Measurements from ENCODE around the gene STEAP1. TPM values are rescaled to one million over a fixed set of nuclear protein-coding genes. Genes with fewer than 3 reads are reported as not detected.
"Not testable (repeated sequence)": the region's sequence is repeated elsewhere in the genome, so short reads cannot be mapped to it uniquely, and the experiment has no call there.

Gene STEAP1
- total and polyA plus RNA-seq, 2 experiments from 2014 or later = 15.5 to 16.7 TPM

DNA sequence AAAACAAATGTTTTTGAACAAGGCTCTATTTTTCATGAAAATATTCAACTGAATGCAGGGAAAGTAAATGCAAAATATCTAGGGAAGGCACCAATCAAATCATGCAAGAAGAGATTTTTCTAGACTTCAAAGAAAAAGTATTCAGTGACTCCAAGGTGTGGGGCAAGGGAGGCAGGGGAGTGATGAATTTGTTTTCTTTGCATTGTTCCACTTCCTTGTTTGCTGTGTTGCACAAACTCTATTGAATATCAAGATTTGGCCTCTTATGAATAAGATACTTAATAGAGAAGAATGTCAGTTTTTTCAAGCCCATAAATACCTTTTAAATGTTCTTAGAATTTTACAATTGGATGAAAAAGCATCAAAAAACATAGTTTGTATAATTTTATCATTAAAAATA, 26.4 kb downstream of the STEAP1 start:
- Histone ChIP-seq H3K27ac (no peak overlapping the region), H3K79me2 (no peaks in the 10 kb centered on the region), H4K20me1 (ENCODE audit: insufficient read depth, poor library complexity, severe bottlenecking) (no peaks in the 10 kb centered on the region), H3K4me2 (no peak overlapping the region), H3K27me3 (no peaks in the 10 kb centered on the region), H3K4me3 (no peak overlapping the region), H3K36me3 (replicated peaks; ENCODE audit: insufficient read depth, low read depth) (no peaks in the 10 kb centered on the region), H3K9me3 (ENCODE audit: low read depth) (no peaks in the 10 kb centered on the region), H3K9me2 (replicated peaks; ENCODE audit: insufficient read depth) (no peaks in the 10 kb centered on the region), H2AFZ (no peak overlapping the region), H3K4me1 (ENCODE audit: insufficient read depth) (no peaks in the 10 kb centered on the region)
- DNase-seq (ENCODE audit: low spot score) = no peak
- TF ChIP-seq EZH2phosphoT487 (IDR thresholded peaks at IDR 0.05; ENCODE audit: low read depth, severe bottlenecking, unreplicated experiment) = no peak
- no peak for TF ChIP-seq EZH2 (IDR thresholded peaks at IDR 0.05; ENCODE audit: borderline replicate concordance)
- TF ChIP-seq, protein P1, sequence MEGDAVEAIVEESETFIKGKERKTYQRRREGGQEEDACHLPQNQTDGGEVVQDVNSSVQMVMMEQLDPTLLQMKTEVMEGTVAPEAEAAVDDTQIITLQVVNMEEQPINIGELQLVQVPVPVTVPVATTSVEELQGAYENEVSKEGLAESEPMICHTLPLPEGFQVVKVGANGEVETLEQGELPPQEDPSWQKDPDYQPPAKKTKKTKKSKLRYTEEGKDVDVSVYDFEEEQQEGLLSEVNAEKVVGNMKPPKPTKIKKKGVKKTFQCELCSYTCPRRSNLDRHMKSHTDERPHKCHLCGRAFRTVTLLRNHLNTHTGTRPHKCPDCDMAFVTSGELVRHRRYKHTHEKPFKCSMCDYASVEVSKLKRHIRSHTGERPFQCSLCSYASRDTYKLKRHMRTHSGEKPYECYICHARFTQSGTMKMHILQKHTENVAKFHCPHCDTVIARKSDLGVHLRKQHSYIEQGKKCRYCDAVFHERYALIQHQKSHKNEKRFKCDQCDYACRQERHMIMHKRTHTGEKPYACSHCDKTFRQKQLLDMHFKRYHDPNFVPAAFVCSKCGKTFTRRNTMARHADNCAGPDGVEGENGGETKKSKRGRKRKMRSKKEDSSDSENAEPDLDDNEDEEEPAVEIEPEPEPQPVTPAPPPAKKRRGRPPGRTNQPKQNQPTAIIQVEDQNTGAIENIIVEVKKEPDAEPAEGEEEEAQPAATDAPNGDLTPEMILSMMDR (IDR thresholded peaks at IDR 0.05; ENCODE audit: poor library complexity) = no peak

DNA sequence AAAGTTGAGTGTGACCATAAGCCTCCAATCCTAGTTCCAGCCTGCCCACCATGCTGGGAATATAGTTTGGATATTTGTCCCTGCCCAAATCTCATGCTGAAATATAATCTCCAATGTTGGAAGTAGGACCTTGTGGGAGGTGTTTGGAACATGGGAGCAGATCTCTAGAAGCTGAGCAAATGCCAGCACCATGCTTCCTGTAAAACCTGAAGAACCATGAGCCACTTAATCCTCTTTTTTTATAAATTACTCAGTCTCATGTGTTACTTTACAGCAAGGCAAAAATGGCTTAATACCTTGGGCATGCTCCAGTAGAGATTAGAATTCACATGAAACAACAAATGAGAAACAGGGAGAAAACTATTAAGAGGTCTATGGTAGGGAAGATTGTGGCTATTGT, 27.2 kb downstream of the STEAP1 start:
- H3K4me3 ChIP-seq = no peak overlapping the region
- no peak overlapping the region for H3K27ac ChIP-seq
- H3K79me2 ChIP-seq = no peaks in the 10 kb centered on the region
- no peaks in the 10 kb centered on the region for H3K27me3 ChIP-seq
- no peaks in the 10 kb centered on the region for H3K9me2 ChIP-seq (replicated peaks; ENCODE audit: insufficient read depth)
- H4K20me1 ChIP-seq (ENCODE audit: insufficient read depth, poor library complexity, severe bottlenecking) = no peaks in the 10 kb centered on the region
- TF ChIP-seq, protein P1 (IDR thresholded peaks at IDR 0.05; ENCODE audit: poor library complexity) = no peak
- TF ChIP-seq EZH2phosphoT487 (IDR thresholded peaks at IDR 0.05; ENCODE audit: low read depth, severe bottlenecking, unreplicated experiment) (no peak), EZH2 (IDR thresholded peaks at IDR 0.05; ENCODE audit: borderline replicate concordance) (no peak)
- no peaks in the 10 kb centered on the region for H3K36me3 ChIP-seq (replicated peaks; ENCODE audit: insufficient read depth, low read depth)
- H2AFZ ChIP-seq = no peak overlapping the region
- no peak overlapping the region for H3K4me2 ChIP-seq
- DNase-seq (ENCODE audit: low spot score) = no peak
- H3K4me1 ChIP-seq (ENCODE audit: insufficient read depth) = no peaks in the 10 kb centered on the region
- no peaks in the 10 kb centered on the region for H3K9me3 ChIP-seq (ENCODE audit: low read depth)

DNA sequence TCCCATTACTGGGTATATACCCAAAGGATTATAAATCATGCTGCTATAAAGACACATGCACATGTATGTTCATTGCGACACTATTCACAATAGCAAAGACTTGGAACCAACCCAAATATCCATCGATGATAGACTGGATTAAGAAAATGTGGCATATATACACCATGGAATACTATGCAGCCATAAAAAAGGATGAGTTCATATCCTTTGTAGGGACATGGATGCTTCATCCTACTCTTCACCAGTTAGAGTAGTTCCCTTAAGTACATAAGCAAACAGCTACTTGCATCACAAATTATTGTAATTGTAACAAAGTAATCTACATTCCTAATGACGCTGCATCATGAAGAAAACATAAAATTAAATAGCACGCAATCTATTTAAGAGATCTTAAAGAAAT, 32.0 kb downstream of the STEAP1 start:
- not testable (repeated sequence) for H3K79me2 ChIP-seq; H4K20me1 ChIP-seq (ENCODE audit: insufficient read depth, poor library complexity, severe bottlenecking); H3K9me3 ChIP-seq (ENCODE audit: low read depth); H2AFZ ChIP-seq; H3K4me2 ChIP-seq; H3K27ac ChIP-seq; H3K4me1 ChIP-seq (ENCODE audit: insufficient read depth); H3K27me3 ChIP-seq; DNase-seq (ENCODE audit: low spot score); H3K9me2 ChIP-seq (replicated peaks; ENCODE audit: insufficient read depth); H3K4me3 ChIP-seq; H3K36me3 ChIP-seq (replicated peaks; ENCODE audit: insufficient read depth, low read depth)
- WGBS (ENCODE audit: low lambda C conversion rate, missing lambda C conversion rate) = 89% methylated on average over 4 of the region's 4 CpGs

DNA sequence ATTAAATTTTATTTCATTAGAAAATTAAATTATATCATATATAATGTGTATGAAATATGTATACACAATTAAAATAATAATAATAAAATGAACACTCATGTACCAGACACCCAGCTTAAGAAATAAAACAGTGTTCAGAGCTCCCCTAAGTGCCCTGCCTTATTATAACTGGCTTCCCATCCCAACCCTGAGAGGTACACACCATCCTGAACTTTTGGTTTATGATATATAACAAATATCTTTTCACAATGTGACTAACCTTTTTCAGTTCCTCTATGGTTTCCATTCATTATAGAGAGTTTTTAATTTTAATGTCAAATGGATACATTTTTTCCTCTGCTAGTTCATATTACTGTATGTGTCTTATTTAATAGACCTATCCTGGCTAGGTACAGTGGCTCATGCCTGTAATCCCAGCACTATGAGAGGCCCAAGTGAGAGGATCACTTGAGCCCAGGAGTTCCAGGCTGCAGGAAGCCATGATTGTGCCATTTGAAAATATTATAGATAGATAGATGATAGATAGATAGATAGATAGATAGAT, 33.3 kb downstream of the STEAP1 start:
- H3K27ac ChIP-seq = no peak overlapping the region

More for the DNA sequence above, 33.3 kb downstream of the STEAP1 start:
- Histone ChIP-seq H3K9me3 (ENCODE audit: low read depth) (no peaks in the 10 kb centered on the region), H3K27me3 (no peaks in the 10 kb centered on the region), H3K36me3 (replicated peaks; ENCODE audit: insufficient read depth, low read depth) (no peaks in the 10 kb centered on the region), H3K4me2 (no peak overlapping the region), H3K79me2 (no peaks in the 10 kb centered on the region), H3K4me1 (ENCODE audit: insufficient read depth) (peaks cover 8% of the 10 kb centered on the region), H3K9me2 (replicated peaks; ENCODE audit: insufficient read depth) (no peaks in the 10 kb centered on the region), H3K4me3 (no peak overlapping the region), H4K20me1 (ENCODE audit: insufficient read depth, poor library complexity, severe bottlenecking) (no peaks in the 10 kb centered on the region), H2AFZ (no peak overlapping the region)
- no peak for DNase-seq (ENCODE audit: low spot score)
- TF ChIP-seq, protein P1 (IDR thresholded peaks at IDR 0.05; ENCODE audit: poor library complexity) = no peak
- TF ChIP-seq EZH2 (IDR thresholded peaks at IDR 0.05; ENCODE audit: borderline replicate concordance) = no peak
- TF ChIP-seq EZH2phosphoT487 (IDR thresholded peaks at IDR 0.05; ENCODE audit: low read depth, severe bottlenecking, unreplicated experiment) = no peak
